HepG2 (cell line): ENCODE results near the gene AQP10. TPM values are rescaled to one million over a fixed set of nuclear protein-coding genes. Genes with fewer than 3 reads are reported as not detected.

Source experiments
- ELF4 ChIP-seq: sonication (generic); formaldehyde crosslinking; IDR thresholded peaks from 2 replicates; pipeline ENCODE4 v1.5.0; 2020; ENCODE audit warnings: missing genetic modification reagents, mild to moderate bottlenecking, moderate library complexity, borderline replicate concordance
- GATA4 ChIP-seq: sonication (generic); IDR thresholded peaks from 2 replicates; pipeline ENCODE4 v1.6.1; 2016; ENCODE audit warnings: antibody characterized with exemption, low read depth, borderline replicate concordance
- HMG20B ChIP-seq: conservative IDR thresholded peaks from 2 replicates; pipeline ENCODE4 v1.6.1; 2016; ENCODE audit warnings: missing genetic modification reagents, missing compliant biosample characterization
- HMGA1 ChIP-seq: sonication (generic); formaldehyde crosslinking; conservative IDR thresholded peaks from 2 replicates; pipeline ENCODE4 v1.4.0; 2020; ENCODE audit warnings: missing genetic modification reagents
- HOXA9 ChIP-seq: sonication (generic); formaldehyde crosslinking; IDR thresholded peaks from 2 replicates; pipeline ENCODE4 v1.8.1; 2022; ENCODE audit warnings: missing genetic modification reagents, mild to moderate bottlenecking, moderate library complexity, borderline replicate concordance
- MYC ChIP-seq: sonication (generic); formaldehyde crosslinking; IDR thresholded peaks from 2 replicates; pipeline ENCODE4 v1.9.0; 2021; ENCODE audit warnings: missing genetic modification reagents, borderline replicate concordance
- NFKBIZ ChIP-seq: IDR thresholded peaks from 2 replicates; pipeline ENCODE4 v1.6.1; 2018; ENCODE audit warnings: missing genetic modification reagents, missing compliant biosample characterization
- NONO ChIP-seq, 2 experiments: fragments of 450-650 bp in 1 of 2; sonication (generic) in 1 of 2; formaldehyde crosslinking in 1 of 2; IDR thresholded peaks in 1 of 2; conservative IDR thresholded peaks in 1 of 2; 2 replicates each; pipeline versions ENCODE4 v1.6.1 to v1.8.0; 2017 to 2022; ENCODE audit warnings: mild to moderate bottlenecking in 1 of 2, missing genetic modification reagents in 1 of 2, moderate library complexity in 1 of 2
- SRF ChIP-seq: IDR thresholded peaks from 2 replicates; pipeline ENCODE4 v1.6.1; 2011; ENCODE audit warnings: mild to moderate bottlenecking, low read depth, low read length, moderate library complexity
- ZNF138 ChIP-seq: sonication (generic); formaldehyde crosslinking; IDR thresholded peaks from 2 replicates; pipeline ENCODE4 v1.5.0; 2020; ENCODE audit warnings: mild to moderate bottlenecking, low read depth, missing genetic modification reagents
- polyA plus RNA-seq, 8 experiments: library from polyadenylated mRNA; depleted of rRNA in 3 of 8; stranded (reverse) in 7 of 8; unstranded in 1 of 8; fragments of >200 nt; fragmentation: Illumina TruSeq in 4 of 8; extraction: Trizol in 4 of 8; gene quantifications; 2 replicates each; pipeline versions ENCODE4 v1.2.1 to v1.2.3, GENCODE V29; 2011 to 2016; ENCODE audit warnings: low read depth in 4 of 8, missing spikeins in 1 of 8, mixed read lengths in 1 of 8; ENCODE audit not compliant: insufficient read depth in 1 of 8
- total RNA-seq, 5 experiments: library from RNA; depleted of rRNA; stranded (reverse); fragments of >200 nt; fragmentation: Illumina TruSeq; extraction: Trizol; gene quantifications; 2 replicates each; pipeline ENCODE4 v1.2.3, GENCODE V29; 2016; ENCODE audit warnings: low read depth in 1 of 5
- TF ChIP-seq, protein P1 (sequence below): sonication (generic); formaldehyde crosslinking; IDR thresholded peaks from 2 replicates; pipeline ENCODE4 v1.8.1; 2023; ENCODE audit warnings: mild to moderate bottlenecking, missing genetic modification reagents, borderline replicate concordance
- TF ChIP-seq, protein P2 (sequence below): sonication (generic); formaldehyde crosslinking; IDR thresholded peaks from 2 replicates; pipeline ENCODE4 v1.4.0; 2020; ENCODE audit warnings: mild to moderate bottlenecking, missing genetic modification reagents
- TF ChIP-seq, protein P3 (sequence below): sonication (generic); formaldehyde crosslinking; IDR thresholded peaks from 2 replicates; pipeline ENCODE4 v1.5.0; 2020; ENCODE audit warnings: missing genetic modification reagents
- TF ChIP-seq, protein P4 (sequence below): sonication (generic); formaldehyde crosslinking; IDR thresholded peaks from 2 replicates; pipeline ENCODE4 v1.5.1; 2020; ENCODE audit warnings: mild to moderate bottlenecking, moderate library complexity, missing genetic modification reagents
- TF ChIP-seq, protein P5 (sequence below), 2 experiments: sonication (generic) in 1 of 2; formaldehyde crosslinking in 1 of 2; IDR thresholded peaks; 2 replicates each; pipeline versions ENCODE4 v1.4.0 to v1.6.1; 2016 to 2020; ENCODE audit warnings: borderline replicate concordance in 1 of 2, low read depth in 1 of 2, mild to moderate bottlenecking in 1 of 2, missing genetic modification reagents in 1 of 2
- TF ChIP-seq, protein P6 (sequence below): sonication (generic); formaldehyde crosslinking; IDR thresholded peaks from 2 replicates; pipeline ENCODE4 v1.5.0; 2020; ENCODE audit warnings: missing genetic modification reagents, mild to moderate bottlenecking, borderline replicate concordance

The AQP10 gene
- total and polyA plus RNA-seq, 2 of the 13 experiments (the other 11 are each of a cell fraction or from before 2014, with no cell fraction given), result 0.30 TPM; not detected in 1

DNA sequence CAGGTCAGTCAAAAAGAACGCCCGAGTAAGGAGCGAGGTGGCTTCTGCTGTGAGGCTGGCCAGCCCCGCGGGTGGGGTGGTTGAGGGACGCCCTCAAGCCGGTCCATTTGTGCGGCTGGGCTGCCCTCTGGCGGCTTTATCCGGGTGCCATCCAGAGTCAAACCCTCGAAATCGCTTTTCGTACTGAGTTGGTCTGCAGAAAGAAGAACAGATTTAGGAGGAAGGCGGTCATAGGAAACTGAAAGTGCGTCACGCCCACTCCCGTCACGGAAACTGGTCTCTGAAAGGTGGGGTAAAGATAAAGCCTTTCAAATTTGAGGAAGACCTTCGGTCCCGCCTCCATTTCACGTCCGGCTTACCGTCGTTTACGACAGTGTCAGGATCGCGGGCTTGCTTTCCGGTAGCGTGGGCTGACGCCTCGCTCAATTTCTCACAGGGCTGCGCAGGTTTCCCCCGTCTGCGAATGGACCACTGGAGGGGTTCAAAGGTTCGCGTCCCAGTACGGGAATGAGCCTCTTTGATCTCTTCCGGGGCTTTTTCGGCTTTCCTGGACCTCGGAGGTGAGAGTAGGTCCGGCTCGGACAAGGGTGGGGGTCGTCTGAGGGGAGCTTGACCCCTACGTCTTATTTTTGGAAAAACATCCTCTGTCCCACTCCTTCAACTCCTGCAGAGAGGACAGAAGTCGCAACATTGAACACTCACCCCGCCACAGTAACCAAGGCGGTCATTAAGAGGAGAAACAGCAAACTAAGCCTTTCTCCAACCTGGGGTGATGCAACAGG lies 48.5 kb upstream of the AQP10 start, which contains the start of gene HAX1 (continued):
- TF ChIP-seq, protein P1, sequence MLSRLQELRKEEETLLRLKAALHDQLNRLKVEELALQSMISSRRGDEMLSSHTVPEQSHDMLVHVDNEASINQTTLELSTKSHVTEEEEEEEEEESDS (CRISPR knock-in tag), result no peak; the same call in 1 of the 2 replicates
- TF ChIP-seq NFKBIZ (CRISPR knock-in tag), result no peak
- TF ChIP-seq MYC (CRISPR knock-in tag), result peak; percentile 81; the same call in 1 of the 2 replicates
- TF ChIP-seq HMGA1 (CRISPR knock-in tag), result no peak
- TF ChIP-seq, protein P2, sequence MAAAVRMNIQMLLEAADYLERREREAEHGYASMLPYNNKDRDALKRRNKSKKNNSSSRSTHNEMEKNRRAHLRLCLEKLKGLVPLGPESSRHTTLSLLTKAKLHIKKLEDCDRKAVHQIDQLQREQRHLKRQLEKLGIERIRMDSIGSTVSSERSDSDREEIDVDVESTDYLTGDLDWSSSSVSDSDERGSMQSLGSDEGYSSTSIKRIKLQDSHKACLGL (CRISPR knock-in tag), result 0 out of 2 replicates have a peak, but pooled peaks have one; percentile 46
- TF ChIP-seq ZNF138 (CRISPR knock-in tag), result no peak
- no peak for TF ChIP-seq NONO (IDR thresholded peaks at IDR 0.05)
- TF ChIP-seq NONO (CRISPR knock-in tag; conservative IDR thresholded peaks at IDR 0.05), result peak; percentile 89
- TF ChIP-seq, protein P3, sequence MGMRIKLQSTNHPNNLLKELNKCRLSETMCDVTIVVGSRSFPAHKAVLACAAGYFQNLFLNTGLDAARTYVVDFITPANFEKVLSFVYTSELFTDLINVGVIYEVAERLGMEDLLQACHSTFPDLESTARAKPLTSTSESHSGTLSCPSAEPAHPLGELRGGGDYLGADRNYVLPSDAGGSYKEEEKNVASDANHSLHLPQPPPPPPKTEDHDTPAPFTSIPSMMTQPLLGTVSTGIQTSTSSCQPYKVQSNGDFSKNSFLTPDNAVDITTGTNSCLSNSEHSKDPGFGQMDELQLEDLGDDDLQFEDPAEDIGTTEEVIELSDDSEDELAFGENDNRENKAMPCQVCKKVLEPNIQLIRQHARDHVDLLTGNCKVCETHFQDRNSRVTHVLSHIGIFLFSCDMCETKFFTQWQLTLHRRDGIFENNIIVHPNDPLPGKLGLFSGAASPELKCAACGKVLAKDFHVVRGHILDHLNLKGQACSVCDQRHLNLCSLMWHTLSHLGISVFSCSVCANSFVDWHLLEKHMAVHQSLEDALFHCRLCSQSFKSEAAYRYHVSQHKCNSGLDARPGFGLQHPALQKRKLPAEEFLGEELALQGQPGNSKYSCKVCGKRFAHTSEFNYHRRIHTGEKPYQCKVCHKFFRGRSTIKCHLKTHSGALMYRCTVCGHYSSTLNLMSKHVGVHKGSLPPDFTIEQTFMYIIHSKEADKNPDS (CRISPR knock-in tag), result no peak
- peak; percentile 64; the same call in 1 of the 2 replicates for TF ChIP-seq ELF4 (CRISPR knock-in tag)
- no peak for TF ChIP-seq SRF
- TF ChIP-seq, protein P4, sequence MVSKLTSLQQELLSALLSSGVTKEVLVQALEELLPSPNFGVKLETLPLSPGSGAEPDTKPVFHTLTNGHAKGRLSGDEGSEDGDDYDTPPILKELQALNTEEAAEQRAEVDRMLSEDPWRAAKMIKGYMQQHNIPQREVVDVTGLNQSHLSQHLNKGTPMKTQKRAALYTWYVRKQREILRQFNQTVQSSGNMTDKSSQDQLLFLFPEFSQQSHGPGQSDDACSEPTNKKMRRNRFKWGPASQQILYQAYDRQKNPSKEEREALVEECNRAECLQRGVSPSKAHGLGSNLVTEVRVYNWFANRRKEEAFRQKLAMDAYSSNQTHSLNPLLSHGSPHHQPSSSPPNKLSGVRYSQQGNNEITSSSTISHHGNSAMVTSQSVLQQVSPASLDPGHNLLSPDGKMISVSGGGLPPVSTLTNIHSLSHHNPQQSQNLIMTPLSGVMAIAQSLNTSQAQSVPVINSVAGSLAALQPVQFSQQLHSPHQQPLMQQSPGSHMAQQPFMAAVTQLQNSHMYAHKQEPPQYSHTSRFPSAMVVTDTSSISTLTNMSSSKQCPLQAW (CRISPR knock-in tag), result peak; percentile 76
- no peak for TF ChIP-seq HOXA9 (CRISPR knock-in tag)
- TF ChIP-seq, protein P5, sequence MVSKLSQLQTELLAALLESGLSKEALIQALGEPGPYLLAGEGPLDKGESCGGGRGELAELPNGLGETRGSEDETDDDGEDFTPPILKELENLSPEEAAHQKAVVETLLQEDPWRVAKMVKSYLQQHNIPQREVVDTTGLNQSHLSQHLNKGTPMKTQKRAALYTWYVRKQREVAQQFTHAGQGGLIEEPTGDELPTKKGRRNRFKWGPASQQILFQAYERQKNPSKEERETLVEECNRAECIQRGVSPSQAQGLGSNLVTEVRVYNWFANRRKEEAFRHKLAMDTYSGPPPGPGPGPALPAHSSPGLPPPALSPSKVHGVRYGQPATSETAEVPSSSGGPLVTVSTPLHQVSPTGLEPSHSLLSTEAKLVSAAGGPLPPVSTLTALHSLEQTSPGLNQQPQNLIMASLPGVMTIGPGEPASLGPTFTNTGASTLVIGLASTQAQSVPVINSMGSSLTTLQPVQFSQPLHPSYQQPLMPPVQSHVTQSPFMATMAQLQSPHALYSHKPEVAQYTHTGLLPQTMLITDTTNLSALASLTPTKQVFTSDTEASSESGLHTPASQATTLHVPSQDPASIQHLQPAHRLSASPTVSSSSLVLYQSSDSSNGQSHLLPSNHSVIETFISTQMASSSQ (IDR thresholded peaks at IDR 0.05; ENCODE audit: low read depth), result peak; percentile 52; the same call in 1 of the 2 replicates
- TF ChIP-seq, protein P5 (CRISPR knock-in tag; IDR thresholded peaks at IDR 0.05; ENCODE audit: borderline replicate concordance), result no peak; the same call in 1 of the 2 replicates
- peak; percentile 52; the same call in 1 of the 2 replicates for TF ChIP-seq GATA4
- TF ChIP-seq, protein P6, sequence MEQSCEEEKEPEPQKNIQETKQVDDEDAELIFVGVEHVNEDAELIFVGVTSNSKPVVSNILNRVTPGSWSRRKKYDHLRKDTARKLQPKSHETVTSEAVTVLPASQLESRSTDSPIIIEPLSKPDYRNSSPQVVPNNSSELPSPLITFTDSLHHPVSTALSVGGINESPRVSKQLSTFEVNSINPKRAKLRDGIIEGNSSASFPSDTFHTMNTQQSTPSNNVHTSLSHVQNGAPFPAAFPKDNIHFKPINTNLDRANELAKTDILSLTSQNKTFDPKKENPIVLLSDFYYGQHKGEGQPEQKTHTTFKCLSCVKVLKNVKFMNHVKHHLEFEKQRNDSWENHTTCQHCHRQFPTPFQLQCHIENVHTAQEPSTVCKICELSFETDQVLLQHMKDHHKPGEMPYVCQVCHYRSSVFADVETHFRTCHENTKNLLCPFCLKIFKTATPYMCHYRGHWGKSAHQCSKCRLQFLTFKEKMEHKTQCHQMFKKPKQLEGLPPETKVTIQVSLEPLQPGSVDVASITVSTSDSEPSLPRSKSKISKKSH (CRISPR knock-in tag), result peak; percentile 61; the same call in 1 of the 2 replicates
- TF ChIP-seq HMG20B (CRISPR knock-in tag), result no peak
